Stimulated activated CD8-positive, alpha-beta memory T cell treated with anti-CD3 and anti-CD28 coated beads, Interleukin-15, amount 100 ng/mL, for 48 hours (primary cell): Measurements from ENCODE around the gene FLT4.

ENCODE experiments used
- DNase-seq, 2 donors: peaks; one replicate each; pipeline ENCODE4 v3.0.0-alpha.2; 2020; ENCODE audit warnings: low read depth in 2 of 2

Gene FLT4

GRCh38 chr5:180642181-180642775, 7.1 kb downstream of the FLT4 start:
- DNase-seq, result no peak

DNA sequence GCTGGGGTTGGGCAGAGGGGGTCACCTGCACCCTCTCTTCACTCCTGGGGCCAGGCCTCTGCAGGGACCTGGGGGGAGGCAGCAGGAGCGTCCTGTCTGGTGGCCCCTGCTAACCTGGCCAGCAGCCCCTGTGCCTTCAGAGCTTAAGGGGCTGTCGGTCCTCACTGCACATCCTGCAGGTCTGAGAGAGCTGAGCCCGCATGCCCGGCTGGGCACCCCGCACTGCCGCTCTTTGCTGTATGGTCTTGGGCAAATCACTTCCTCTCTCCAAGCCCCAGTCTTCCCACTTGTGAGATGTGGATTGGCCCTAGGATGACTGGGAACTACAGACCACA, 7.9 kb downstream of the FLT4 start:
- DNase-seq, result no peak

GRCh38 chr5:180640861-180641565, 8.4 kb downstream of the FLT4 start:
- DNase-seq, result no peak

DNA sequence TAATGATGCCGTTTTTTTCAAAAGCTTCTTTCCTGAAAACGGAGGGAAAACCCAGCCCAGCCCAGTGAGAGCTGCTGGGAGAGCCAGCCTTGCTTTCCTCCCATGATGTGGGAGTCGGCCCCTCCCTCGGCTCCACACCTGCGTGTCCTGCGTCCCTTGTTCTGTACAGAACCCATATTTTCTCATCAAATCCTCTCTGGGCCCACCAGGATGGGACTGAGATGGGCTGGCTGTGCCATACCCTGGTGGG, 8.9 kb downstream of the FLT4 start:
- no peak for DNase-seq

DNA sequence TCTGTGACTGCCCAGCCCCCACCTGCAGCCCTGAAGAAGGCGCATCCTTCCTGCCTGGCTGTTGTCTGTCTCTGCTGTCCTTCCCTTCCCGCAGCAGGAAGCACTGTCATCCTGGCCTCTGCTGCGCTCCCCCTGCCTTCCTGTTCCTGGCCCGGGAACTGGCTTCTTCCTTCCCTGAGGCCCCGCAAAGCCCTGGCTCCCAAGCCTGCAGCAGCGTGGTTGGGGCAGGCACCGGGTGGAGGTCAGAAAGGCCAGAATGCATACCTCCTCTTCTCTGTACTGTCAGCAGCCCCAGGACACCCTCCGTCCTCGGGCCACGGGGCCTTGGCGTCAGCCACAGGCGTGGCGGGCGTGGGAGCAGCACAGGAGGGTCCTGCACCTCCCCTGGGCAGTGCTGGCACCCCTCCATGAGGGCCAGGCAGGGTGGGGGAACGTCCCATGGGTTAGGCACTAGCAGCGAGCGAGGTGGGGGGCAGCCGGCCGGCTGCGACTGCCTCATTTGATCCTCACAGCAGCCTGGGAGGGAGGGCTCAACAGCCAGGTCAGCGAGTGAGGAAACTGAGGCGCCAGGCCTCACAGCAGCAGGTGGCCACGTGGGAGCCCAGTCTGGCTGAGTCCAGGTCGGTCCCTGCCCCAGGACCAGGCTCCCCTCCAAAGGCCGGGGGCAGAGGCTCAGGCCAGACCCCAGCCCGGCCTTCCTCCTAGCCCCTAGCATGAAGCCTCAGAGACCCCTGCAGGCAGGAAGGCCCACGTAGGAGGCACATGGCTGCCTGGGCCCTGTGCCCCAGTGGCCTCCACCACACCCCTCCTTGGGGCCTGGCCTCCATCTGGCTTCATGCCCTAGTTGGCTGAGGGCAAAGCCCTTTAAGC, 9.4 kb downstream of the FLT4 start:
- no peak for DNase-seq

DNA sequence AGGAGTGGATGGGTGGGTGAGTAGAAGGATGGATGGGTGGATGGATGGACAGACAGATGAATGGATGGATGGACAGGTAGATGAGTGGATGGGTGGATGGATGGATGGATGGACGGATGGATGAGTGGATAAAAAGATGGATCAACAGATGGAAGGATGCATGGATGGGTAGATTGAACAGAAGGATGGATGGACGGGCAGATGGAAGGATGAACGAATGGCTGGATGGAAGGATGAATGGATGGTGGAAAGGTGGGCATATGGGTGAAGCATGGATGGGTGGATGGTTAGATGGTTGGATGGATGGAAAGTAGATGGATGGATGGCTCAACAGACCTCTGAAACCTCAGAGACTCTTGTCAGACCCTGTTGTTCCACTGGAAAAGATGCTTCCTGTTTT, 10.1 kb downstream of the FLT4 start:
- no peak for DNase-seq

- DNase-seq, result no peak
Observed at GRCh38 chr5:180637962-180638680, 11.3 kb downstream of the FLT4 start.

DNA sequence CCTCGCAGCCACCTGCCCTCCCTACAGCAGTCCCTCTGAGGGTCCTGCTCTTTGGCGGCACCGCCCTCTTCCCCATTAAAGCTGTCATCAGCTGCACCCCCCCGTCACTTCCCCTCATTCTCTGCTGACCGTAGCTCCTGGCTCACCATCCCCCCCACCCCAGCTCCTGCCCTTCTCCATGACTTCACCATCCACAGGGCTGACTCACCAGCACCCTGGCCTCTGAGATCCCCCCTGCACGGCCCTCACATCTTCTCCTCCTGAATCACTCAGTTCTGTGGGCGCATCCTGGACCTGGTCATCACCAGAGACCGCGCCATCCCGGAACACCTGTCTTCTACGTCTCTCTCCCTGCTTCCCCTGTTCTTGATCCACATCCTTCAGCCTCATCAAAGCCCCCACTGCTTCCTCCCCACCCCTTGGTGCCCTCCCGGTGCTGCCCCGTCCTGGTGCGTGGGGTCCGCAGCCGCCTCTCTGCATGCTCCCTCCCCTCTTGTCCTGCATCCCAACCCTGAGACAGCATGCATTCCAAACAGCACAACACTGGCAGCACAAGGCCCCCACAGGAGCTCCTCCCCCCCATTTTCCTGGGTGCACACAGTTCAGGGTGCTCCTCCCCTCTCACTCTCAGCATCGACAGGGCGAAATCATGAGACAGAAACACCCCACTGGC, 12.9 kb downstream of the FLT4 start:
- no peak for DNase-seq

- DNase-seq, result no peak
Observed at GRCh38 chr5:180636016-180636402, 13.4 kb downstream of the FLT4 start.

- no peak for DNase-seq
Observed at GRCh38 chr5:180633283-180634177, 15.9 kb downstream of the FLT4 start.

DNA sequence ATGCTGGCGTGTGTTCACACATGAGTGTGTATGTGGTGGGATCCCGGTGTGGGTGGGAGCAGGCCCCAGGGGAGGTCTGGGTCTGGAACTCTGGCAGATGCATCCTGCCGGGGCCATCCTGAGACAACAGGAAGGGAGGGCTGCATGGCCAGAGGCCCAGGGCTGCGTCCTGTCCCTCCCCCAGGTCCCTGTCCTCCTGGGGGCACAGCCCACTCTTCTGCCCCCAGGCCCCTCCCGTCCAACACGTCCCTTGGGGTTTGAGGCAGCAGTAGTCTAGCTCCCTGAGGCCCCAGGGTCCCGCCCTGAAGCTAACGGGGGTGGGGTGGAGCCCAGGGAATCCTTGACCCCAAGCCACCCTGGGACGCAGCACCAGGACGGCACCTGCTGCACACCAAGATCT, 16.6 kb downstream of the FLT4 start:
- DNase-seq, result no peak

DNA sequence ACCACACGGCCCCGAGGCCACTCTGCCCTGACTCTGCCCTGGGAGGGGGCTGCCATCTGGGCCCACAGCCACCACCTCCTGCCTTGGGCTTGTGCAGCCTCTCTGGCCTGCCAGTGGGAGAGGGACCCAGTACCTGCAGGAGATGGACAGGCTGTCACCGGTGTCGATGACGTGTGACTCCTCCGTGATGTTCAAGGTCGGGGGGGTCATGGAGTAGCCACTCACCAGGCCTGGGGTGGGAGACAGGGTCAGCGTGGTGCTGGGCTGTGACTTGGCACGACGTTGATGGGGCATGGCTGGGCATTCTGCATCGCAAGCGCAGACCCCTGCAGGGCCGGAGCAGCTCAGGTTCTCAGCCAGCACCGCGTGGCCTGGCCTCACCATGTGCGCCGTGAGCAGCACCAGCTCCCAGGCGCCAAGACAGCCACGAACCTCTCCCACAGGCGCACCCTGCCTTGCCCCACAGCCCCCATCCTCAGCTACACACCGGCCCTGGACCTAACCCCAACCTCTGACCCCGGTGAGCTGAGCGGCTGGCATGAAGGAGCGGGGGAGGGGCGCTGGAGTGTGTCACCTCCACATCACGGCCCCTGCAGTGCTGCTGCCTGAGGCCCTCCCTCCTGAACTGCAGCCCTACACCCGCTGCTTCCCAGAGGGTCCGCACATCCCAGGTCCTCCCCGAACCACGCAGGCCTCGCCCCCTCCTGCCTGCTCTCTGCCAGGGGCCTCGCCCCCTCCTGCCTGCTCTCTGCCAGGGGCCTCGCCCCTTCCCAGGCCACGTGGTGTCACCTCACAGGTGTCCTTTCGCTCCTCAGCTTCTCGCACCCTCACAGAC, 17.6 kb downstream of the FLT4 start:
- no peak for DNase-seq

DNA sequence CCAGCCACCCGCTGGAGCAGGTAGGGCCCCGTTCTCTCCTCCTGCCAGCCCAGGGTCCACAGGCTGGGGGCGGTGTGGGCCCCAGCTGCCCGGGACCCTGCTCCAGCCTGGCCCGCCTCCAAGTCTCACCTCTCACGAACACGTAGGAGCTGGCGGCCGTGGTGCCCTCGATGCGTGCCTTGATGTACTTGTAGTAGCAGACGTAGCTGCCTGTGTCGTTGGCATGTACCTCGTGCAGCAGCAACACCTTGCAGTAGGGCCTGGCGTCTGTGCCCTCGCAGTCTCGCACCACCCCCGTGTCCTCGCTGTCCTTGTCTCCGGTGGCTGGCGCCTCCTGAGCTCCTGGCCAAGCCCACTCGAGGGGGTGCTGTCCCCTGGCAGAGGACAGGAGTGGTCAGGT, 19.0 kb downstream of the FLT4 start:
- no peak for DNase-seq

DNA sequence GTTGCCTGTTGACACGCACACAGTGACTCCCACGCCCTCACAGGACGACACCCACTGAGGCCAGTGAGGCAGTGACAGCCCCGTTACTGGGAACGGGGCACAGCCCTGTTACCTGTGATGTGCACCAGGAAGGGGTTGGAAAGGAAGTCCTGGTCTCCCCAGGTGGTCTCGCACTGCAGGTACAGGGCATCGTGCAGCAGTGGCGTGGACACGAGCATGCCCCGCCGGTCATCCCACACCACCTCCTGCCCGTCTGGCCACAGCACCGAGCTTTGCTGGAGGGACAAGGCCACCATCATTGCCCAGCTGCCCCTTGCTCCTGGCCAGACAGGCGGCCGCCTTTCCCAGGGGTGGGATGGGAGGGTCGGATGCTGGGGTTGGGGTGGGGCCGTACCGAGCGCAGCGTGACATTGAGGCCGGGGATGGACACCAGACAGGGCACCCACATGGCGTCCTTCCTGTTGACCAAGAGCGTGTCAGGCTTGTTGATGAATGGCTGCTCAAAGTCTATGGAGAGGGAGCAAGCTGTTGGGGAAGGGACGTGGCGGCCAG, 19.5 kb downstream of the FLT4 start:
- no peak for DNase-seq

GRCh38 chr5:180628827-180629750, 20.3 kb downstream of the FLT4 start:
- DNase-seq, result no peak

- no peak for DNase-seq
Observed at GRCh38 chr5:180628211-180628610, 21.2 kb downstream of the FLT4 start.

DNA sequence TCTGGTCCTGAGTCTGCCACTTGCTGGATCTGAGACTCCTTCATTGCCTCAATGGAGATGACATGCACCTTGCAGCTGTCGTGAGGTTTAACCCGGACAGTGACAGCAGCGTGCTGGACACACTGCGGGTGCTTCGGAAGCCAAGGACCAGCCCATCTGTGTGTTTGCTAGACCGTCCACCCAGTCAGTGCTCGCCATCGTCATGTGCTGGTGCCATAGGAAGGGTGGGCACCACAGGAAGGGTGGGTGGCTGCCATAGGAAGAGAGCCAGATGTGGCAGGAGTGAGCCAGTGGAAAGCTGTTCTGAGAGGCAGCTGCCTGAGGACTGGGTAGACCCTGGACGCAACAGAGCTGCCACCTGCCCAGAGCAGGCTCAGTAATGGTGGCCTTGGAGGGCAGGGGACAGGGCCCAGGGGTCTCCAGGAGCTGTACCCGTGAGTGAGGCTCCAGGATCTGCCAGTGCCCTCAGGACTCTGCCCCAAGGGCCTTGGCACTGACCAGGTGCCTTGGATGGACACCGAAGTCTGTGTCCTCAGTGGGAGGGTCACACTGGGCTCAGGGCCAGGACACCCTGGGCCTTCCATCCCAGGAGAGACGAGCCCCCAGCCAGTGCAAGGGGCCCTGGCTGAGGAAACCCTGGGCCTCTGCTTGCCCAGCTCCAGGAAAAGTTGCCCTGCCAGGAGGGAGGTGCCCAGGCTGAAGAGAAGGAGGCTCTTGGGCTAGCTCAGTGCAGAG, 21.8 kb downstream of the FLT4 start:
- no peak for DNase-seq
